22Rv1 (cell line): ENCODE data around the gene GMDS.

Experiments
- CTCF ChIP-seq: fragments of 450-650 bp; IDR thresholded peaks from 2 replicates; pipeline ENCODE4 v1.5.1; 2017; ENCODE audit warnings: mild to moderate bottlenecking
- ZFX ChIP-seq: fragments of 450-650 bp; IDR thresholded peaks from 2 replicates; pipeline ENCODE4 v1.6.1; 2017; ENCODE audit warnings: antibody characterized with exemption, borderline replicate concordance

- TF ChIP-seq CTCF (no peak), ZFX (no peak)
These were observed 530.8 kb downstream of the GMDS start for GRCh38 chr6:1714654-1715053.
